Activated CD4-positive, alpha-beta T cell treated with anti-CD3 and anti-CD28 coated beads, Interleukin-2, amount 50 U/mL, for 48 hours (primary cell): ENCODE measurements around the gene CHD9.
"Not testable (repeated sequence)": the region's sequence is repeated elsewhere in the genome, so short reads cannot be mapped to it uniquely, and the experiment has no call there.

Experiments
- DNase-seq, 2 experiments: peaks; one replicate each; pipeline ENCODE4 v3.0.0-alpha.2; 2020

Gene CHD9

GRCh38 chr16:53051255-53051654 lies 3.5 kb upstream of the CHD9 start:
- not testable (repeated sequence) for DNase-seq

GRCh38 chr16:53052519-53053501 lies 2.0 kb upstream of the CHD9 start, which contains the start of gene CHD9NB:
Gene CHD9NB (minus strand): TSS chr16:53052897. CDS start chr16:53044158, 8,739 bp downstream.
- DNase-seq = peak in 1 of 2 experiments; percentile 16

GRCh38 chr16:53053967-53054669 lies 673 bp upstream of the CHD9 start:
- DNase-seq = peak in 1 of 2 experiments; percentile 41

GRCh38 chr16:53055541-53056391 lies 975 bp downstream of the CHD9 start:
- peak; percentile 10 to 16 for DNase-seq

GRCh38 chr16:53056392-53056881 lies 1.6 kb downstream of the CHD9 start:
- DNase-seq = no peak

GRCh38 chr16:53057658-53058057 lies 2.9 kb downstream of the CHD9 start:
- DNase-seq = no peak

- no peak for DNase-seq
Measured at GRCh38 chr16:53058441-53058840, 3.6 kb downstream of the CHD9 start.

GRCh38 chr16:53058882-53059281 lies 4.1 kb downstream of the CHD9 start:
- DNase-seq = no peak

- DNase-seq = no peak
Measured at GRCh38 chr16:53059672-53060071, 4.9 kb downstream of the CHD9 start.

- no peak for DNase-seq
Measured at GRCh38 chr16:53061256-53061655, 6.5 kb downstream of the CHD9 start.

- peak; percentile 41 to 57 for DNase-seq
Measured at GRCh38 chr16:53061701-53062159, 6.9 kb downstream of the CHD9 start.

- DNase-seq = no peak
Measured at GRCh38 chr16:53064081-53064578, 9.3 kb downstream of the CHD9 start.

GRCh38 chr16:53065461-53066061 lies 10.8 kb downstream of the CHD9 start:
- DNase-seq = no peak

GRCh38 chr16:53067675-53068074 lies 12.9 kb downstream of the CHD9 start:
- DNase-seq = no peak

GRCh38 chr16:53068423-53068833 lies 13.6 kb downstream of the CHD9 start:
- DNase-seq = no peak

GRCh38 chr16:53069772-53070171 lies 15.0 kb downstream of the CHD9 start:
- DNase-seq = no peak

- no peak for DNase-seq
Measured at GRCh38 chr16:53071748-53072301, 17.0 kb downstream of the CHD9 start.

- DNase-seq = no peak
Measured at GRCh38 chr16:53073022-53073421, 18.2 kb downstream of the CHD9 start.

GRCh38 chr16:53074296-53074695 lies 19.5 kb downstream of the CHD9 start:
- not testable (repeated sequence) for DNase-seq

GRCh38 chr16:53075461-53075860 lies 20.7 kb downstream of the CHD9 start:
- DNase-seq = not testable (repeated sequence)

- DNase-seq = no peak
Measured at GRCh38 chr16:53078247-53078646, 23.5 kb downstream of the CHD9 start.
